SK-N-SH (cell line): ENCODE results near the gene CTSA. TPM values are rescaled to one million over a fixed set of nuclear protein-coding genes. Genes with fewer than 3 reads are reported as not detected.

Experiments used
- CTCF ChIA-PET: fragments of 300-600, 350-600 bp; formaldehyde crosslinking; extraction: SDS; loops from one replicate; lab custom pipeline; 2021; lab: Yijun Ruan, JAX
- POLR2A ChIA-PET: fragments of 350-600 bp; sonication (Branson Sonifier 250); formaldehyde crosslinking; extraction: SDS; loops from one replicate; lab custom pipeline; 2020; ENCODE audit warnings: antibody characterized with exemption, inconsistent platforms; lab: Yijun Ruan, JAX
- DNase-seq: peaks from one replicate; pipeline ENCODE4 v3.0.0; 2012
- H2AFZ ChIP-seq: fragments of 200-600 bp; sonication (generic); 2 replicates; pipeline ENCODE4 v1.8.1; 2016; ENCODE audit warnings: antibody characterized with exemption, mild to moderate bottlenecking, low read depth
- H3F3A ChIP-seq: fragments of 200-600 bp; sonication (generic); replicated peaks from 2 replicates; pipeline ENCODE3; 2016; ENCODE audit warnings: antibody characterized with exemption, mild to moderate bottlenecking; ENCODE audit not compliant: insufficient read depth
- H3K27ac ChIP-seq, 2 experiments: fragments of 200-500 bp in 1 of 2; fragments of 200-600 bp in 1 of 2; sonication (Bioruptor generic) in 1 of 2; sonication (generic), shearing (Covaris generic) in 1 of 2; 2 replicates each; pipeline versions ENCODE4 v1.5.1 to v1.6.1; 2014 to 2016; ENCODE audit warnings: low read depth in 2 of 2, inconsistent platforms in 1 of 2, low read length in 1 of 2, mild to moderate bottlenecking in 1 of 2, mixed read lengths in 1 of 2
- H3K27me3 ChIP-seq: fragments of 200-600 bp; sonication (generic), shearing (Covaris generic); 2 replicates; pipeline ENCODE4 v1.6.1; 2016; ENCODE audit warnings: mixed run types; ENCODE audit not compliant: insufficient read depth
- H3K36me3 ChIP-seq, 2 experiments: fragments of 200-500 bp in 1 of 2; fragments of 200-600 bp in 1 of 2; sonication (Bioruptor generic) in 1 of 2; sonication (generic) in 1 of 2; replicated peaks in 1 of 2; 2 replicates each; pipeline versions ENCODE3 to v1.5.1; 2014 to 2016; ENCODE audit warnings: low read length in 1 of 2, mild to moderate bottlenecking in 1 of 2; ENCODE audit not compliant: insufficient read depth in 2 of 2, control insufficient read depth in 1 of 2
- H3K4me1 ChIP-seq, 2 experiments: fragments of 200-500 bp in 1 of 2; fragments of 200-600 bp in 1 of 2; sonication (Bioruptor generic) in 1 of 2; sonication (generic), shearing (Covaris generic) in 1 of 2; 2 replicates each; pipeline versions ENCODE4 v1.5.1 to v1.6.1; 2014 to 2016; ENCODE audit warnings: low read depth in 1 of 2, low read length in 1 of 2, mixed run types in 1 of 2; ENCODE audit not compliant: insufficient read depth in 2 of 2, control insufficient read depth in 1 of 2
- H3K4me2 ChIP-seq: fragments of 200-600 bp; sonication (generic), shearing (Covaris generic); 2 replicates; pipeline ENCODE4 v1.6.1; 2017; ENCODE audit warnings: mixed run types
- H3K4me3 ChIP-seq, 2 experiments: fragments of 200-500 bp in 1 of 2; fragments of 200-600 bp in 1 of 2; sonication (Bioruptor generic) in 1 of 2; sonication (generic), shearing (Covaris generic) in 1 of 2; 2 replicates each; pipeline versions ENCODE4 v1.5.1 to v1.8.1; 2014 to 2016; ENCODE audit warnings: low read depth in 2 of 2, inconsistent platforms in 1 of 2, low read length in 1 of 2, mild to moderate bottlenecking in 1 of 2, mixed read lengths in 1 of 2, moderate library complexity in 1 of 2
- H3K79me2 ChIP-seq: fragments of 200-600 bp; sonication (generic); 2 replicates; pipeline ENCODE4 v1.8.1; 2017; ENCODE audit warnings: mild to moderate bottlenecking; ENCODE audit not compliant: insufficient read depth
- H3K9ac ChIP-seq: fragments of 200-600 bp; sonication (generic); 2 replicates; pipeline ENCODE4 v1.6.1; 2017; ENCODE audit warnings: mixed run types
- H3K9me2 ChIP-seq: fragments of 200-600 bp; sonication (generic); 2 replicates; pipeline ENCODE4 v1.6.1; 2017; ENCODE audit warnings: mixed run types
- H3K9me3 ChIP-seq: fragments of 200-600 bp; sonication (generic); 2 replicates; pipeline ENCODE4 v1.6.1; 2017; ENCODE audit warnings: mixed run types, mild to moderate bottlenecking, moderate library complexity
- H4K20me1 ChIP-seq: fragments of 200-600 bp; sonication (generic); 2 replicates; pipeline ENCODE4 v1.6.1; 2017; ENCODE audit warnings: mild to moderate bottlenecking, mixed run types; ENCODE audit not compliant: insufficient read depth
- CHD2 ChIP-seq: fragments of 150-350 bp; IDR thresholded peaks from 2 replicates; pipeline ENCODE4 v1.6.1; 2018; ENCODE audit warnings: low read length; ENCODE audit not compliant: partially characterized antibody
- ELF1 ChIP-seq: IDR thresholded peaks from 2 replicates; pipeline ENCODE4 v1.4.0; 2012
- JUND ChIP-seq: IDR thresholded peaks from 2 replicates; pipeline ENCODE4 v1.4.0; 2012
- MEF2A ChIP-seq: IDR thresholded peaks from 2 replicates; pipeline ENCODE4 v1.4.0; 2012; ENCODE audit warnings: low read depth, borderline replicate concordance
- NFIC ChIP-seq: IDR thresholded peaks from 2 replicates; pipeline ENCODE4 v1.4.0; 2012; ENCODE audit warnings: borderline replicate concordance
- POLR2AphosphoS5 ChIP-seq: IDR thresholded peaks from 2 replicates; pipeline ENCODE4 v1.6.1; 2012; ENCODE audit warnings: low read depth, low read length
- RAD21 ChIP-seq: IDR thresholded peaks from 2 replicates; pipeline ENCODE4 v1.6.1; 2012; ENCODE audit warnings: mild to moderate bottlenecking, low read length
- RCOR1 ChIP-seq: fragments of 150-350 bp; IDR thresholded peaks from 2 replicates; pipeline ENCODE4 v1.6.1; 2017; ENCODE audit warnings: antibody characterized with exemption, low read length
- TCF12 ChIP-seq: IDR thresholded peaks from 2 replicates; pipeline ENCODE4 v1.4.0; 2012
- TEAD4 ChIP-seq: IDR thresholded peaks from 2 replicates; pipeline ENCODE4 v1.4.0; 2012; ENCODE audit warnings: mild to moderate bottlenecking, borderline replicate concordance; ENCODE audit not compliant: insufficient read depth
- YY1 ChIP-seq: IDR thresholded peaks from 2 replicates; pipeline ENCODE4 v1.4.0; 2012; ENCODE audit warnings: low read depth, mild to moderate bottlenecking
- WGBS: methylation state at CpG from one replicate; pipeline ENCODE4 v1.1.6; 2017; ENCODE audit warnings: low lambda C conversion rate; 5-methylcytosine and 5-hydroxymethylcytosine counted together
- polyA plus RNA-seq, 3 experiments: library from polyadenylated mRNA; depleted of rRNA; stranded (reverse); fragments of >200 nt; gene quantifications; 2 replicates each; pipeline ENCODE4 v1.2.3, GENCODE V29; 2012
- TF ChIP-seq, protein P1 (sequence below): IDR thresholded peaks from 2 replicates; pipeline ENCODE4 v1.6.1; 2012; ENCODE audit warnings: mild to moderate bottlenecking, low read depth, low read length, moderate library complexity
- TF ChIP-seq, protein P2 (sequence below): IDR thresholded peaks from 2 replicates; pipeline ENCODE4 v1.4.0; 2012; ENCODE audit warnings: low read depth, borderline replicate concordance
- TF ChIP-seq, protein P3 (sequence below): IDR thresholded peaks from 2 replicates; pipeline ENCODE4 v1.4.0; 2012; ENCODE audit warnings: low read depth, borderline replicate concordance
- TF ChIP-seq, protein P4 (sequence below): IDR thresholded peaks from 2 replicates; pipeline ENCODE4 v1.4.0; 2012; ENCODE audit warnings: low read depth

The CTSA gene
- polyA plus RNA-seq, 1 of the 3 experiments (the other 2 are of a cell fraction): 338 TPM

DNA sequence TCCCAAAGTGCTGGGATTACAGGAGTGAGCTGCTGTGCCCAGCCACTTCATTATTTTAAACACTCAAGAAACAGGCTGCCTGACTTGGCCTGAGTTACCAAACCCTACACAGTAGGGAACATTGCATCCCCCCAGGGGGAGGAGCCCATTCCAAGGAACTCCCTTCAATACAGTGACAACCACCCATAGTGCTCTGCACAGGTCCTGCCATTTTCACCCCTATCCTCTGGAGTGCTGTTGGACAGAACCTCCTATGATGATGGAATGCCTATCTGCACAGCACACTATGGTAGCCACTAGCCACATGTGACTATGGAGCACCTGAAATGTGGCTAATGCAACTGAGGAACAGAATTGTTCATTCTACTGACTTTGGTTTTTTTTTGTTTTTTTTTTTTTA, 45.7 kb upstream of the CTSA start (continued):
- TF ChIP-seq, protein P1, sequence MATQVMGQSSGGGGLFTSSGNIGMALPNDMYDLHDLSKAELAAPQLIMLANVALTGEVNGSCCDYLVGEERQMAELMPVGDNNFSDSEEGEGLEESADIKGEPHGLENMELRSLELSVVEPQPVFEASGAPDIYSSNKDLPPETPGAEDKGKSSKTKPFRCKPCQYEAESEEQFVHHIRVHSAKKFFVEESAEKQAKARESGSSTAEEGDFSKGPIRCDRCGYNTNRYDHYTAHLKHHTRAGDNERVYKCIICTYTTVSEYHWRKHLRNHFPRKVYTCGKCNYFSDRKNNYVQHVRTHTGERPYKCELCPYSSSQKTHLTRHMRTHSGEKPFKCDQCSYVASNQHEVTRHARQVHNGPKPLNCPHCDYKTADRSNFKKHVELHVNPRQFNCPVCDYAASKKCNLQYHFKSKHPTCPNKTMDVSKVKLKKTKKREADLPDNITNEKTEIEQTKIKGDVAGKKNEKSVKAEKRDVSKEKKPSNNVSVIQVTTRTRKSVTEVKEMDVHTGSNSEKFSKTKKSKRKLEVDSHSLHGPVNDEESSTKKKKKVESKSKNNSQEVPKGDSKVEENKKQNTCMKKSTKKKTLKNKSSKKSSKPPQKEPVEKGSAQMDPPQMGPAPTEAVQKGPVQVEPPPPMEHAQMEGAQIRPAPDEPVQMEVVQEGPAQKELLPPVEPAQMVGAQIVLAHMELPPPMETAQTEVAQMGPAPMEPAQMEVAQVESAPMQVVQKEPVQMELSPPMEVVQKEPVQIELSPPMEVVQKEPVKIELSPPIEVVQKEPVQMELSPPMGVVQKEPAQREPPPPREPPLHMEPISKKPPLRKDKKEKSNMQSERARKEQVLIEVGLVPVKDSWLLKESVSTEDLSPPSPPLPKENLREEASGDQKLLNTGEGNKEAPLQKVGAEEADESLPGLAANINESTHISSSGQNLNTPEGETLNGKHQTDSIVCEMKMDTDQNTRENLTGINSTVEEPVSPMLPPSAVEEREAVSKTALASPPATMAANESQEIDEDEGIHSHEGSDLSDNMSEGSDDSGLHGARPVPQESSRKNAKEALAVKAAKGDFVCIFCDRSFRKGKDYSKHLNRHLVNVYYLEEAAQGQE: no peak

DNA sequence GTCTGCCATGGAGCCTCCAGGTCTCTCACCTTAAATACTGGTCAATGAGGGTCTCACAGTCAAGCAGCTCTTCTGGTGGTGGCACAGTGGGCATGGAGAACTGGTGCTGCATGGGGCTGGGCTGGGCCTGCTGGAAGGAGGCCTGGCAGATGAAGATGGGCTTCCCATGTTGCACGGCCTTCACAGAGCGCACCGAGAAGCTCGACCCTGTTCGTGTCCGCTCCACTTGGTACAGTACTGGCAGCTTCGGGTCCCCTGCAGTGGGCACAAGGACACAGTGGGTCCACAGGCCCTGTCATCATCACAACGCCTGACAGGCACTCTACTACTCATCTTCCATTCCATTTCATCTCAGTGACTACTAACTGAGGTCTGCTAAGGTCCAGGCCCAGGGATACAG, 42.7 kb upstream of the CTSA start:
- POLR2A ChIA-PET: interaction anchor here (1.5 kb wide), 1 partner anchor 9 kb away, joined by 3 read pairs; no protein-coding TSS in a partner anchor

More for the DNA sequence above, 42.7 kb upstream of the CTSA start:
- peaks cover 28 to 33% of the 10 kb centered on the region in 2 experiments for H3K36me3 ChIP-seq
- TF ChIP-seq NFIC (no peak), CHD2 (no peak), RAD21 (no peak), POLR2AphosphoS5 (no peak), YY1 (no peak), TEAD4 (no peak), ELF1 (no peak), JUND (no peak), MEF2A (no peak), TCF12 (no peak), RCOR1 (no peak)
- TF ChIP-seq, protein P1: no peak
- TF ChIP-seq, protein P2, sequence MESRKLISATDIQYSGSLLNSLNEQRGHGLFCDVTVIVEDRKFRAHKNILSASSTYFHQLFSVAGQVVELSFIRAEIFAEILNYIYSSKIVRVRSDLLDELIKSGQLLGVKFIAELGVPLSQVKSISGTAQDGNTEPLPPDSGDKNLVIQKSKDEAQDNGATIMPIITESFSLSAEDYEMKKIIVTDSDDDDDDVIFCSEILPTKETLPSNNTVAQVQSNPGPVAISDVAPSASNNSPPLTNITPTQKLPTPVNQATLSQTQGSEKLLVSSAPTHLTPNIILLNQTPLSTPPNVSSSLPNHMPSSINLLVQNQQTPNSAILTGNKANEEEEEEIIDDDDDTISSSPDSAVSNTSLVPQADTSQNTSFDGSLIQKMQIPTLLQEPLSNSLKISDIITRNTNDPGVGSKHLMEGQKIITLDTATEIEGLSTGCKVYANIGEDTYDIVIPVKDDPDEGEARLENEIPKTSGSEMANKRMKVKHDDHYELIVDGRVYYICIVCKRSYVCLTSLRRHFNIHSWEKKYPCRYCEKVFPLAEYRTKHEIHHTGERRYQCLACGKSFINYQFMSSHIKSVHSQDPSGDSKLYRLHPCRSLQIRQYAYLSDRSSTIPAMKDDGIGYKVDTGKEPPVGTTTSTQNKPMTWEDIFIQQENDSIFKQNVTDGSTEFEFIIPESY: no peak
- TF ChIP-seq, protein P3, sequence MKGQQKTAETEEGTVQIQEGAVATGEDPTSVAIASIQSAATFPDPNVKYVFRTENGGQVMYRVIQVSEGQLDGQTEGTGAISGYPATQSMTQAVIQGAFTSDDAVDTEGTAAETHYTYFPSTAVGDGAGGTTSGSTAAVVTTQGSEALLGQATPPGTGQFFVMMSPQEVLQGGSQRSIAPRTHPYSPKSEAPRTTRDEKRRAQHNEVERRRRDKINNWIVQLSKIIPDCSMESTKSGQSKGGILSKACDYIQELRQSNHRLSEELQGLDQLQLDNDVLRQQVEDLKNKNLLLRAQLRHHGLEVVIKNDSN: no peak
- TF ChIP-seq, protein P4, sequence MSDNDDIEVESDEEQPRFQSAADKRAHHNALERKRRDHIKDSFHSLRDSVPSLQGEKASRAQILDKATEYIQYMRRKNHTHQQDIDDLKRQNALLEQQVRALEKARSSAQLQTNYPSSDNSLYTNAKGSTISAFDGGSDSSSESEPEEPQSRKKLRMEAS: no peak
- no peak overlapping the region for H2AFZ ChIP-seq
- H4K20me1 ChIP-seq: no peaks in the 10 kb centered on the region
- no peak for DNase-seq
- no peak overlapping the region for H3K27ac ChIP-seq
- no peaks in the 10 kb centered on the region for H3K4me1 ChIP-seq
- H3K9ac ChIP-seq: no peak overlapping the region
- H3K27me3 ChIP-seq: no peaks in the 10 kb centered on the region
- no peaks in the 10 kb centered on the region for H3K9me3 ChIP-seq
- no peaks in the 10 kb centered on the region for H3K9me2 ChIP-seq
- no peak overlapping the region for H3K4me2 ChIP-seq
- H3K4me3 ChIP-seq: no peak overlapping the region
- WGBS: 87% methylated on average over 8 of the region's 8 CpGs
- CTCF ChIA-PET: interaction anchor here (1.6 kb wide), 1 partner anchor 42 kb away, joined by 3 read pairs; no protein-coding TSS in a partner anchor
- peaks cover 3% of the 10 kb centered on the region for H3F3A ChIP-seq
- peaks cover 7% of the 10 kb centered on the region; the same call in 1 of the 2 replicates for H3K79me2 ChIP-seq
